HCT116 (cell line): ENCODE data around the gene CALML3. TPM values are rescaled to one million over a fixed set of nuclear protein-coding genes. Genes with fewer than 3 reads are reported as not detected.

ENCODE experiments used
- ATAC-seq: fragments of 200-7000 bp; cut with Tn5 transposase; 2 replicates; pipeline ENCODE4 v1.9.1; 2020; ENCODE audit warnings: mild to moderate bottlenecking, moderate library complexity
- BruUV-seq: library from RNA; stranded (reverse); fragments of 400-500 nt; replicated peaks from 2 replicates; lab custom pipeline; 2021; lab: Mats Ljungman, UMichigan
- CTCF ChIA-PET: fragments of 300-600 bp; sonication (Branson Sonifier 250); formaldehyde crosslinking; loops from one replicate; lab custom pipeline; 2021; ENCODE audit warnings: antibody characterized with exemption; lab: Charles Lee
- POLR2A ChIA-PET: fragments of 300-600, 350-600 bp; sonication (Branson Sonifier 250); formaldehyde crosslinking; loops from one replicate; lab custom pipeline; 2021; ENCODE audit warnings: antibody characterized with exemption; lab: Charles Lee
- RAD21 ChIA-PET, 2 experiments: fragments of 300-600 bp; sonication (Branson Sonifier 250); formaldehyde crosslinking; loops; one replicate each; lab custom pipeline; 2023; ENCODE audit warnings: low total read pairs in 2 of 2; ENCODE audit not compliant: uncharacterized antibody in 2 of 2, unreplicated experiment in 2 of 2, low non-redundant PET in 1 of 2; lab: Charles Lee
- DNase-seq: peaks from one replicate; pipeline ENCODE4 v3.0.0-alpha.2; 2010; ENCODE audit warnings: low read depth, low spot score
- H2AFZ ChIP-seq: fragments of 200-600 bp; shearing (Covaris generic), sonication (generic); 2 replicates; pipeline ENCODE4 v1.6.1; 2017; ENCODE audit warnings: low read depth, mixed run types, mixed read lengths, antibody characterized with exemption, low read length; ENCODE audit not compliant: poor library complexity, severe bottlenecking
- H3K27ac ChIP-seq: 2 replicates; pipeline ENCODE4 v1.5.1; 2012; ENCODE audit warnings: low read depth, low read length
- H3K27me3 ChIP-seq: fragments of 200-600 bp; sonication (generic); 2 replicates; pipeline ENCODE4 v1.6.1; 2016; ENCODE audit warnings: mixed run types, low read length, mixed read lengths; ENCODE audit not compliant: insufficient read depth
- H3K36me3 ChIP-seq, 2 experiments: fragments of 200-500 bp in 1 of 2; fragments of 200-600 bp in 1 of 2; sonication (Bioruptor generic) in 1 of 2; sonication (generic) in 1 of 2; 2 replicates each; pipeline versions ENCODE4 v1.5.1 to v1.6.1; 2014 to 2016; ENCODE audit warnings: low read length in 2 of 2, inconsistent platforms in 1 of 2, mixed read lengths in 1 of 2, mixed run types in 1 of 2; ENCODE audit not compliant: insufficient read depth in 2 of 2, control insufficient read depth in 1 of 2
- H3K4me1 ChIP-seq, 2 experiments: fragments of 200-600 bp in 1 of 2; sonication (generic) in 1 of 2; 2 replicates each; pipeline versions ENCODE4 v1.5.1 to v1.6.1; 2012 to 2017; ENCODE audit warnings: low read length in 2 of 2, inconsistent platforms in 1 of 2, mild to moderate bottlenecking in 1 of 2, mixed read lengths in 1 of 2, mixed run types in 1 of 2, moderate library complexity in 1 of 2; ENCODE audit not compliant: insufficient read depth in 2 of 2, control insufficient read depth in 1 of 2
- H3K4me2 ChIP-seq: fragments of 200-600 bp; sonication (generic); 2 replicates; pipeline ENCODE4 v1.6.1; 2017; ENCODE audit warnings: mixed run types, low read length, mixed read lengths
- H3K4me3 ChIP-seq, 2 experiments: fragments of 200-600 bp in 1 of 2; sonication (generic) in 1 of 2; replicated peaks in 1 of 2; 2 replicates each; pipeline ENCODE4 v1.5.1; 2011 to 2016; ENCODE audit warnings: low read length in 2 of 2, control low read depth in 1 of 2, low read depth in 1 of 2, mild to moderate bottlenecking in 1 of 2, mixed read lengths in 1 of 2, mixed run types in 1 of 2
- H3K79me2 ChIP-seq: fragments of 200-600 bp; sonication (generic); 2 replicates; pipeline ENCODE4 v1.6.1; 2017; ENCODE audit warnings: mild to moderate bottlenecking, mixed run types, low read length, moderate library complexity, mixed read lengths; ENCODE audit not compliant: insufficient read depth
- H3K9ac ChIP-seq: fragments of 200-600 bp; sonication (generic); 2 replicates; pipeline ENCODE4 v1.6.1; 2016; ENCODE audit warnings: low read length, mixed read lengths
- H3K9me2 ChIP-seq: fragments of 200-600 bp; sonication (generic), shearing (Covaris generic); 2 replicates; pipeline ENCODE4 v1.6.1; 2017; ENCODE audit warnings: mixed run types, mild to moderate bottlenecking, moderate library complexity; ENCODE audit not compliant: insufficient read depth
- H3K9me3 ChIP-seq, 2 experiments: fragments of 200-500 bp in 1 of 2; fragments of 200-600 bp in 1 of 2; sonication (Bioruptor generic) in 1 of 2; sonication (generic) in 1 of 2; 2 replicates each; pipeline ENCODE4 v1.6.1; 2014 to 2017; ENCODE audit warnings: low read length in 2 of 2, mixed read lengths in 2 of 2, inconsistent platforms in 1 of 2, low read depth in 1 of 2, mild to moderate bottlenecking in 1 of 2, mixed run types in 1 of 2, moderate library complexity in 1 of 2; ENCODE audit not compliant: control insufficient read depth in 1 of 2, insufficient read depth in 1 of 2
- H4K20me1 ChIP-seq: fragments of 200-600 bp; sonication (generic), shearing (Covaris generic); 2 replicates; pipeline ENCODE4 v1.6.1; 2017; ENCODE audit warnings: mixed run types, mild to moderate bottlenecking, moderate library complexity; ENCODE audit not compliant: insufficient read depth
- CBX3 ChIP-seq: IDR thresholded peaks from 2 replicates; pipeline ENCODE4 v1.6.1; 2012; ENCODE audit warnings: low read depth
- CEBPB ChIP-seq: IDR thresholded peaks from 2 replicates; pipeline ENCODE4 v1.6.1; 2012; ENCODE audit warnings: low read depth
- EGR1 ChIP-seq: IDR thresholded peaks from 2 replicates; pipeline ENCODE4 v1.6.1; 2012; ENCODE audit warnings: low read depth
- EZH2 ChIP-seq: fragments of 200-600 bp; sonication (generic); IDR thresholded peaks from 2 replicates; pipeline ENCODE4 v1.6.1; 2017; ENCODE audit warnings: antibody characterized with exemption, mixed run types
- EZH2phosphoT487 ChIP-seq: fragments of 200-600 bp; IDR thresholded peaks from 2 replicates; pipeline ENCODE4 v1.6.1; 2018; ENCODE audit warnings: antibody characterized with exemption, borderline replicate concordance
- FOSL1 ChIP-seq: IDR thresholded peaks from 2 replicates; pipeline ENCODE4 v1.6.1; 2012; ENCODE audit warnings: low read depth
- JUND ChIP-seq: IDR thresholded peaks from 2 replicates; pipeline ENCODE4 v1.6.1; 2012
- MAX ChIP-seq: IDR thresholded peaks from 2 replicates; pipeline ENCODE4 v1.6.1; 2012
- POLR2A ChIP-seq: IDR thresholded peaks from 2 replicates; pipeline ENCODE4 v1.7.0; 2011; ENCODE audit warnings: borderline replicate concordance; ENCODE audit not compliant: insufficient read depth, insufficient read length; ENCODE audit errors: extremely low read depth
- RAD21 ChIP-seq: IDR thresholded peaks from 2 replicates; pipeline ENCODE4 v1.6.1; 2012; ENCODE audit warnings: low read depth, mild to moderate bottlenecking
- TCF7L2 ChIP-seq: IDR thresholded peaks from 2 replicates; pipeline ENCODE4 v1.7.0; 2011; ENCODE audit warnings: borderline replicate concordance, inconsistent platforms; ENCODE audit not compliant: insufficient read depth, insufficient read length; ENCODE audit errors: extremely low read depth
- YY1 ChIP-seq: IDR thresholded peaks from 2 replicates; pipeline ENCODE4 v1.6.1; 2011; ENCODE audit warnings: low read length, low read depth, moderate library complexity, mild to moderate bottlenecking; ENCODE audit not compliant: insufficient replicate concordance; ENCODE audit errors: extremely low read depth
- ZBTB33 ChIP-seq: IDR thresholded peaks from 2 replicates; pipeline ENCODE4 v1.6.1; 2011; ENCODE audit warnings: mild to moderate bottlenecking, low read length, moderate library complexity; ENCODE audit not compliant: insufficient replicate concordance; ENCODE audit errors: extremely low read depth
- ZFX ChIP-seq: fragments of 450-650 bp; IDR thresholded peaks from 2 replicates; pipeline ENCODE4 v1.6.1; 2017
- intact Hi-C: fragments of 100-400 bp; cut with micrococcal nuclease; formaldehyde crosslinking; loops from 2 replicates; pipeline ENCODE4 v1.10.0; 2022
- total RNA-seq: library from RNA; stranded (reverse); gene quantifications from one replicate; pipeline ENCODE4 v1.2.1, GENCODE V29; 2021; ENCODE audit not compliant: unreplicated experiment

The CALML3 gene
- total RNA-seq, 1 experiment from 2014 or later: not detected

DNA sequence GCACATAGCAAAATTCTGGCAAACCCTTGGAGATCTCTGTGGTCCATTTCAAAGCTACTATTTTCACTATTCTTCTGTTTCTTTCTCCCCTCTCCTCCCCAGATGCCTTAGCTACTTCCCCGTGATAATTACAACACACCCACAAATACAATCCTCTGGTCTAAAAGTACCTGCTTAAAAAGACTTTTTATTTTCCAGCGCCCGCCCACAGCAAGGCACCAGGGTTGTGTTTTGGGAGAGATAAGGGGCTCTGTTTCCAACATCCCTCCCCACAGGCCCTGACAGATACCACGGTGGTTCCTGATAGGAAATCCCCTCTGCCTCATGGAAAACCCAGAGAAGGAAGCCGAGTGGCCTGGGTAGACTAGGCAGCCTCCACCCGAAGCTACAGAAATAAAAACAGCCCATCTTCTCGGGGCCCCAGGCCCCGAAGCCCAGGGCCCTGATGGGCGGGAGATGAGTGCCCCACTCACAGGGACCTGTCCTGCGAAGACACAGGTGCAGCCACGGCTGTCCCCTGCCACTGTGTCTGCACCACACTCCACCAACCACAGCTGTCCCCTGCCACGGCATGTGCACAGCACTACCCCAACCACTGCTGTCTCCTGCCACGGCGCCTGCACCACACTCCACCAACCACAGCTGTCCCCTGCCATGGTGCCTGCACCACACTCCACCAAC is 45.1 kb upstream of the CALML3 start:
- Histone ChIP-seq H3K9me2 (no peaks in the 10 kb centered on the region), H3K4me2 (no peak overlapping the region), H3K79me2 (no peaks in the 10 kb centered on the region), H3K4me1 (no peaks in the 10 kb centered on the region), H4K20me1 (no peaks in the 10 kb centered on the region), H3K27me3 (no peaks in the 10 kb centered on the region), H3K27ac (no peak overlapping the region), H3K9me3 (no peaks in the 10 kb centered on the region), H2AFZ (no peak overlapping the region), H3K9ac (no peak overlapping the region), H3K4me3 (no peak overlapping the region), H3K36me3 (no peaks in the 10 kb centered on the region)
- no peak for DNase-seq
- TF ChIP-seq EZH2 (no peak), EZH2phosphoT487 (no peak), POLR2A (no peak), ZBTB33 (no peak), JUND (no peak), TCF7L2 (no peak), ZFX (no peak), EGR1 (no peak), CBX3 (no peak), YY1 (no peak), FOSL1 (no peak), CEBPB (no peak), RAD21 (no peak), MAX (no peak)
- no peak for ATAC-seq
- BruUV-seq: no TSS peak
- RAD21 ChIA-PET: no interaction called here
- intact Hi-C loops: no loop called here
- POLR2A ChIA-PET: no interaction called here
- CTCF ChIA-PET: no interaction called here
